Suprapubic skin (tissue), 4 donors: ENCODE measurements around the gene GABRB3. TPM values are rescaled to one million over a fixed set of nuclear protein-coding genes. Genes with fewer than 3 reads are reported as not detected.

ENCODE experiments used
- DNase-seq, 2 donors: peaks; one replicate each; pipeline ENCODE4 v3.0.0-alpha.2; 2019; ENCODE audit warnings: low spot score in 2 of 2
- H3K27ac ChIP-seq: fragments of 200-600 bp; sonication (generic); one replicate; pipeline ENCODE4 v1.5.1; 2019
- H3K27me3 ChIP-seq: fragments of 200-600 bp; sonication (generic); one replicate; pipeline ENCODE4 v1.5.1; 2019
- H3K36me3 ChIP-seq: fragments of 200-600 bp; sonication (generic); one replicate; pipeline ENCODE4 v1.5.1; 2019
- H3K4me1 ChIP-seq: fragments of 200-600 bp; sonication (generic); one replicate; pipeline ENCODE4 v1.5.1; 2019
- H3K4me3 ChIP-seq: fragments of 200-600 bp; sonication (generic); one replicate; pipeline ENCODE4 v1.5.1; 2019; ENCODE audit warnings: mild to moderate bottlenecking
- H3K9me3 ChIP-seq: fragments of 200-600 bp; sonication (generic); one replicate; pipeline ENCODE4 v1.5.1; 2019
- EP300 ChIP-seq: sonication (generic); formaldehyde crosslinking; IDR thresholded peaks from one replicate; pipeline ENCODE4 v1.6.1; 2017; ENCODE audit warnings: antibody characterized with exemption
- POLR2A ChIP-seq, 2 donors: fragments of 450-650 bp; IDR thresholded peaks; one replicate each; pipeline ENCODE4 v1.6.1; 2017; ENCODE audit warnings: antibody characterized with exemption in 2 of 2, mild to moderate bottlenecking in 2 of 2, moderate library complexity in 2 of 2
- POLR2AphosphoS5 ChIP-seq, 3 donors: sonication (generic); formaldehyde crosslinking; IDR thresholded peaks; one replicate each; pipeline ENCODE4 v1.6.1; 2017; ENCODE audit warnings: antibody characterized with exemption in 3 of 3
- WGBS: methylation state at CpG from one replicate; pipeline ENCODE4 v1.1.5; 2018; 5-methylcytosine and 5-hydroxymethylcytosine counted together
- total RNA-seq, 4 donors: library from RNA; depleted of rRNA; stranded (reverse); fragments of >200 nt; gene quantifications; one replicate each; pipeline ENCODE4 v1.1.0, GENCODE V29; 2016
- TF ChIP-seq, protein P1 (sequence below), 2 donors: fragments of 200-600 bp in 1 of 2; fragments of 450-650 bp in 1 of 2; sonication (generic) in 1 of 2; IDR thresholded peaks; one replicate each; pipeline ENCODE4 v1.5.1; 2016 to 2019; ENCODE audit warnings: antibody characterized with exemption in 2 of 2, mild to moderate bottlenecking in 1 of 2, moderate library complexity in 1 of 2

The GABRB3 gene
- total RNA-seq, 4 donors from 2014 or later, result 0.48 to 4.8 (median 2.2) TPM

DNA sequence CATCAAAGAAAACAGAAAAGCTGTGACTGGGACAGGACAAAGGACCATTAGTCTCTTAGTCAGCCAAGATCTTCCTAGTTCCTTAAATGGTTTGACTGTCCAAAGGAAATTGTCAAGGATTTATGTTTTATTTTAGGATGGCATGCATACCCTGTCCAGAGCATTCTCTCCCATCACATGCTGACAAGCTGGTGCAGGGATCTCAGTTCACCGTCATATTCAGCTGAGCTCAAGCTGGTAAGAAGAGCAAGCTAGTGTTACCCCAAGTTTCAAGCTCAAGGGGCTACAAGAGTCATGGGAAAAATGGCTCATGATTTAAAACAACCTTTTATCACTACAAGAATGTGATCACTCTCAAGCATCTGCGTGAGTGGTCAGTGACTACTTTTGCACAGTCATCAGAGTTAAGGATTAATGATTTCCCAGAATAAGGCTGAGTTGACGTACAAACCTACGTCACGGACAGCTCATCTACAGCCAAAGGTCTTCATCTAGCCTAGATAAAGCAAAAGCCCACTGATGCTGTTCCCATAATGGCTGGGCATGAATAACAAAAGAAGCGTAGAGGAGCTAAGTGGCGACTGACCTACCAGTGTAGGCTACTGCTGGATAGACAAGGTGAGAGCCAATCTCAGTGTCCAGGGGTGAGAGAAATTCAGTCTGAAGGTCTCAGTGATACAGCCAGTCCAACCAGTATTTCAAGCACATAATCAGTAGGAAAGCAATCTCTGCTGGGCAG, 157.5 kb downstream of the GABRB3 start:
- Histone ChIP-seq H3K4me3 (no peak overlapping the region), H3K27ac (no peak overlapping the region), H3K9me3 (no peaks in the 10 kb centered on the region), H3K36me3 (no peaks in the 10 kb centered on the region), H3K27me3 (no peaks in the 10 kb centered on the region), H3K4me1 (no peaks in the 10 kb centered on the region)
- DNase-seq, result no peak
- 90% methylated on average over 7 of the region's 7 CpGs for WGBS
- no peak for TF ChIP-seq POLR2A (IDR thresholded peaks at IDR 0.05)
- TF ChIP-seq POLR2AphosphoS5 (IDR thresholded peaks at IDR 0.05), result no peak
- TF ChIP-seq EP300, result no peak
- TF ChIP-seq, protein P1, sequence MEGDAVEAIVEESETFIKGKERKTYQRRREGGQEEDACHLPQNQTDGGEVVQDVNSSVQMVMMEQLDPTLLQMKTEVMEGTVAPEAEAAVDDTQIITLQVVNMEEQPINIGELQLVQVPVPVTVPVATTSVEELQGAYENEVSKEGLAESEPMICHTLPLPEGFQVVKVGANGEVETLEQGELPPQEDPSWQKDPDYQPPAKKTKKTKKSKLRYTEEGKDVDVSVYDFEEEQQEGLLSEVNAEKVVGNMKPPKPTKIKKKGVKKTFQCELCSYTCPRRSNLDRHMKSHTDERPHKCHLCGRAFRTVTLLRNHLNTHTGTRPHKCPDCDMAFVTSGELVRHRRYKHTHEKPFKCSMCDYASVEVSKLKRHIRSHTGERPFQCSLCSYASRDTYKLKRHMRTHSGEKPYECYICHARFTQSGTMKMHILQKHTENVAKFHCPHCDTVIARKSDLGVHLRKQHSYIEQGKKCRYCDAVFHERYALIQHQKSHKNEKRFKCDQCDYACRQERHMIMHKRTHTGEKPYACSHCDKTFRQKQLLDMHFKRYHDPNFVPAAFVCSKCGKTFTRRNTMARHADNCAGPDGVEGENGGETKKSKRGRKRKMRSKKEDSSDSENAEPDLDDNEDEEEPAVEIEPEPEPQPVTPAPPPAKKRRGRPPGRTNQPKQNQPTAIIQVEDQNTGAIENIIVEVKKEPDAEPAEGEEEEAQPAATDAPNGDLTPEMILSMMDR (IDR thresholded peaks at IDR 0.05), result no peak

DNA sequence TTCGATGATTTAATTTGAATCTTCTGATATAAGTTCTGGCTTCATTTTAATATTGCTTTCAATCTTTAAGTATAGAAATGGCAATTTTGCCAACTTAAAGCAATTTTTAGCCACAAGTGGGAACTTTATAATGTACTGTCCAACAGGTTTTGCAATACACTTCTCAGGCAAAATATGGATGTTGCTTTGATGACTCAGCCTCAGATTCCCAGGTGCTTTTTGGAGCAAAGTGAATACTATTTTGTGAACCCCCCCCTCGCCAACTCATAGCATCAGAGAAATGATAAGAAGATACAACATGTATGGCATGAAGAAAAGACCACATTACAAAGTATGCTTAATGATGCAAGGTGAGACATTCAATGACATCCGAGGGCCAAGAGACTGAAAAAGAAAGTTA, 158.1 kb downstream of the GABRB3 start:
- H3K4me3 ChIP-seq, result no peak overlapping the region
- DNase-seq, result no peak
- H3K36me3 ChIP-seq, result no peaks in the 10 kb centered on the region
- H3K9me3 ChIP-seq, result no peaks in the 10 kb centered on the region
- 81% methylated on average over 3 of the region's 3 CpGs for WGBS
- no peak overlapping the region for H3K27ac ChIP-seq
- TF ChIP-seq, protein P1 (IDR thresholded peaks at IDR 0.05), result no peak
- no peak for TF ChIP-seq POLR2A (IDR thresholded peaks at IDR 0.05)
- TF ChIP-seq POLR2AphosphoS5 (IDR thresholded peaks at IDR 0.05), result no peak
- TF ChIP-seq EP300, result no peak
- no peaks in the 10 kb centered on the region for H3K4me1 ChIP-seq
- no peaks in the 10 kb centered on the region for H3K27me3 ChIP-seq

DNA sequence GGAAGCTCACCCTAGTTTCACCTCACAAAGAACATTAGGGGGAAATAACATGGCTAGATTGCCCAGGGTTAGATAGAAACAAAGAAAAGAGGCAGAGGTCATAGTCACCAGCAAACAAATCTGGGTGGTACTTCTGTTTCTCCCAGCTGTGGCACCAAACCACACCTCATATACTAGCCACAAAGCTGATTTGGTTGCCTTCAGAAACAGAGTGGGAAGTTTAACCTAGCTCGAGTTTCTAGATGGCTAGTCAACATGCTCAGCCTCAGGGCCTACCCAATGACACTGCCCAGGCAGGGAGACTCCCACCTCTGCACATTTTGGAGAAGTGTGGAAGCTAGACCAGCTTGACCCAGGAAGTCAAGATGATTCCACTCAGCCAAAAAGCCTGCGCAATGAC, 174.2 kb downstream of the GABRB3 start:
- no peaks in the 10 kb centered on the region for H3K4me1 ChIP-seq
- no peaks in the 10 kb centered on the region for H3K36me3 ChIP-seq
- H3K4me3 ChIP-seq, result no peak overlapping the region
- WGBS, result 75% methylated on average over 2 of the region's 2 CpGs
- no peaks in the 10 kb centered on the region for H3K9me3 ChIP-seq
- TF ChIP-seq EP300, result no peak
- TF ChIP-seq POLR2AphosphoS5 (IDR thresholded peaks at IDR 0.05), result no peak
- no peak for TF ChIP-seq POLR2A (IDR thresholded peaks at IDR 0.05)
- TF ChIP-seq, protein P1 (IDR thresholded peaks at IDR 0.05), result no peak
- DNase-seq, result no peak
- no peak overlapping the region for H3K27ac ChIP-seq
- H3K27me3 ChIP-seq, result no peaks in the 10 kb centered on the region

DNA sequence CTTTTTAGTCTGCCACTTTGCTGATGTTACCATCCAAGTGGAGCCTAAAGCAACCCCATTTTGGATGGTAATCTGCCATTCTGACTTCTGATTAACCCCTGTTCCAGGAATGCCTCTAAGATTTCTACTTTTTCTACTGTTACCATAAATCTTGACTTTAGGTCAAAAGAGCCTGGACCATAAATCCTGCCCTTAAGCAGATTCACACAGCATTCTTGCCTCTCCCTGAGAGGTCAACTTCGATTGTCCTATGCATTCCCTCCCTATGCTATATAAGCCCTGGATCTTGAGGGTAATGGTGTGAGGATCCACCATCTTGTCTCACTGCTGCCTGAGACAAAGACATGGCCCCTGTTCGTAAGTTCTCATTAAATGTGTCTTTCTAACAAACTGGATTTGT, 177.3 kb downstream of the GABRB3 start:
- H3K4me3 ChIP-seq, result no peak overlapping the region
- no peak for DNase-seq
- H3K9me3 ChIP-seq, result no peaks in the 10 kb centered on the region
- H3K4me1 ChIP-seq, result no peaks in the 10 kb centered on the region
- H3K36me3 ChIP-seq, result no peaks in the 10 kb centered on the region
- TF ChIP-seq POLR2AphosphoS5 (IDR thresholded peaks at IDR 0.05), result no peak
- no peak for TF ChIP-seq POLR2A (IDR thresholded peaks at IDR 0.05)
- no peak for TF ChIP-seq EP300
- TF ChIP-seq, protein P1 (IDR thresholded peaks at IDR 0.05), result no peak
- 24% methylated on average over 2 of the region's 2 CpGs for WGBS
- no peak overlapping the region for H3K27ac ChIP-seq
- H3K27me3 ChIP-seq, result no peaks in the 10 kb centered on the region

DNA sequence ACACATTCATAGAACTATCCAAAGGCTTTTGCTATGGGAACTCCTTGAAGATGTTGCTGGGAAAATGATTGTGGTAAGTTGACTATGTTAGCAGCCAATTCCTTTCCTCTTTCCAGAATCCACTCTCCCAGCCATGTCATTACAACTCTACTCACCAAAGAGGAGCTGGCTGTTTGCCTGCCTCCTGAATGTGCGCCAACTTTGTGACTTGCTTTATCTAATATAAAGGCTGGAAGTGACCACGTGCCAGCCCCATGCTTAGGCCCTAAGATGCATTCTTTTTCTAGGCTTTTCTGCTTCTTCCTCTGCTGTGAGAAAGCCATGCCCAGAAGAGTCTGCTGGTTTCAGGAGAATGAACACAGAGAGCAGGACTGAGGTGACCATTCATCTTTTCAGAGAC, 182.2 kb downstream of the GABRB3 start:
- no peak for TF ChIP-seq POLR2A (IDR thresholded peaks at IDR 0.05)
- no peak for TF ChIP-seq POLR2AphosphoS5 (IDR thresholded peaks at IDR 0.05)
- H3K27me3 ChIP-seq, result no peaks in the 10 kb centered on the region
- no peak overlapping the region for H3K4me3 ChIP-seq
- no peak for DNase-seq
- no peaks in the 10 kb centered on the region for H3K4me1 ChIP-seq
- WGBS, result 66% methylated on average over 2 of the region's 2 CpGs
- no peak overlapping the region for H3K27ac ChIP-seq
- H3K9me3 ChIP-seq, result no peaks in the 10 kb centered on the region
- H3K36me3 ChIP-seq, result no peaks in the 10 kb centered on the region
